ENCODE results near the gene LRRC30.
"Not testable (repeated sequence)": the region's sequence is repeated elsewhere in the genome, so short reads cannot be mapped to it uniquely, and the experiment has no call there.

The LRRC30 gene

DNA sequence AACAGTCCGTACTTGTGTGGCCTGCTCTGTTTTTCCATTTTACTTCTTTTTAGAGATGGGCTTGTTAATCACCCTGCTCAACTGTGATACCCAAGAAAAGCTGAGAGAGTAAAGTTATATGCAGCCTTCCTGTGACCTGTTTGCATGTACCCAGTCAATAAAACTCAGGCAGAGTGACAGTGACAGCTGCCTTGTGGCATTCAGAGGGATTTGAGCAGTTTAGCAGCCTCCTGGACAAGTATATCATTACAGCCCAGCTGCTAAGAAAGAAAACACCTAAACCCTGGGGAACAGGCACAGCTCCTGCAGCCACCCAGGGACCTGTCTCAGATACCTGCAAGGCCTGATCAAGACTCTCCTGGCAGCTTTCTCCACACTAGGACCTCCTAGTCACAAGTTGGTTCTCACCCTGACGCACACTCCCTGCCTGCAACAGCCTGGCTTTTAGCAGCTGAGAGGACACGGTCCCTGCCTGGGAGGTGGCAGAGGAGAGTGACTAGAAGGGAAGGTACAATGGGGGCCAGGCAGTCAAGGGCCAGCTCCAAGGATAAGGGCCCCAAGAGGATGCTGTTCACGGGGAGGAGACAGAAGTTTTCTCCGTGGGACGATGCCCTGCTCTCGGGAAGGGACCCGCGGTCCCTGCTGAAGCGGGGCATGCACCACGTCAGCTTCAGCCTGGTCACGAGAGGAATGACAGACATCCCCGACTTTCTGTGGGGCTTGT is at the start of gene LRRC30:
Gene LRRC30 (plus strand): TSS at position 464 of the 724 bp plus-strand sequence. CDS start 50 bp downstream, at position 514.
- no peak for DNase-seq

DNA sequence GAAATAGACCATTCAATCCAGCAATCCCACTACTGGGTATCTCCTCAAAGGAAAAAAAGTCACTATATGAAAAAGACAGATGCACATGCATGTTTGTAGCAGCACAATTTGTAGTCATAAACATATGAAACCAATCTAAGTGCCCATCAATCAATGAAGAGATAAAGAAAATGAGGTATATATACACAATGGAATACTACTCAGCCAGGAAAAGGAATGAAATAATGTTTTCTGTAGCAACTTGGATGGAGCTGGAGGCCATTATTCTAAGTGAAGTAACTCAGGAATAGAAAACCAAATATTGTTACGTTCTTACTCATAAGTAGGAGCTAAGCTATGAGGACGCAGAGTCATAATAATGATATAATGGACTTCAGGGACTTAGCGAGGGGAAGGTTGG is 45.2 kb upstream of the LRRC30 start:
- DNase-seq, result no peak

DNA sequence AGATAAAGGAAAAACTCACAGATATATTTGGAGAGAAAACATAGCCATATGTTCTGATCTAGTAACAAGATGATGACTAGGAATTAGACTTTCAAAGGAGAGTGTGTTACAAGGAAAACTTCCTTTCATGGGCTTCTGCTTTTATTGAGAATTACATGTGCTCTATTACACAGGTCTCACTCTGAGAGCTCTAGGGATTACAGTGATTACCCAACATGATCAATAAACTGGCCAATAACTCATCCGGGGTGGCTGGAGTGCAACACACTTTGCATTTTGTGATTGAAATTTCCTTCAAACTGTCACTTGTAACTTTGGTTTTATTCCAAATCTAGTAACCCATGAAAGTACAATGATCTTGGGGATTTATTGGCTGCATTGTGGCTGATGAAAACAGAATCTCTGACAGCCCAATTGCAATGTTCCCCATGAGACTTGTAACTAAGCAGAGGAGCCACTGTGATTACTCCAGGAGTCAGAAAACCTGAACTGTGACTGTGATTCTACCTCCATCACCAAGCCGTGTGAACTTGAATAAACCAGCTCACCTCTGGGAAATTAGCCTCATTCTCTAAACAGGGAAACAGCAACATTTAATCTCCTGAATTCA is 40.2 kb upstream of the LRRC30 start:
- no peak for DNase-seq

DNA sequence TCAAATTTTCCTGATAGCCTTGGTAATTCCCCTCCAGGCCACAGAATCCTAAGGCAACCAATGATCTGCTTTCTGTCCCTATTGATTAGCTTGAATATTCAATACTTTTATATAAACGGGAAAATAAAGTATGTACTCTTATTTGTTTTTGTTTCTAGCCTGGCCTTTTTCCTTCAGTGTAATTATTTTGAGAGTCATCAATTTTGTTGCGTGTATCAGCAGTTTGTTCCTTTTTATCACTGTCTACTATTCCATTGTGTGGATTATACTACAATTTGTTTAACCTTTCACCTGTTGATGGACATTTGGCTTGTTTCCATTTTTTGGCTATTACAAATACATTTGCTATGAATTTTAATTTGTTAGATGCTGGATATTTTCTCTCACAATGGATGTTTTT is 39.2 kb upstream of the LRRC30 start:
- no peak for DNase-seq

DNA sequence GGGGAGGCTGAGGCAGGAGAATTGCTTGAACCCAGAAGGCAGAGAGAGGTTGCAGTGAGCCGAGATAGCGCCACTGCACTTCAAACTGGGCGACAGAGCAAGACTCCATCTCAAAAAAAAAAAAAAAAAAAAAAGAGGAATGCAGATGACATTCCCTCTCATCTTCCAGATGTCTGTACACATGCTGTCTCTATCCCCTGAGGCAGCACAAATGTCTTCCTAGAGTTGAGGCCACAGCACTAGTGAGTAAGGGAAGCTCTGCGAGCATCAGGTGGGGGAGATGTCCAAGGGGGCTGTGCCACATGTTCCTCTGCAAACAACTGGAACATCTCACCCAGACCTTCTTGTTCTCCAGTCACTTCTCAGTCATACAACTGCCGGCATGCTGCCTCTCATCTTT is 35.6 kb upstream of the LRRC30 start:
- no peak for DNase-seq

- DNase-seq, result no peak
Measured at GRCh38 chr18:7196421-7196820, 34.5 kb upstream of the LRRC30 start.

DNA sequence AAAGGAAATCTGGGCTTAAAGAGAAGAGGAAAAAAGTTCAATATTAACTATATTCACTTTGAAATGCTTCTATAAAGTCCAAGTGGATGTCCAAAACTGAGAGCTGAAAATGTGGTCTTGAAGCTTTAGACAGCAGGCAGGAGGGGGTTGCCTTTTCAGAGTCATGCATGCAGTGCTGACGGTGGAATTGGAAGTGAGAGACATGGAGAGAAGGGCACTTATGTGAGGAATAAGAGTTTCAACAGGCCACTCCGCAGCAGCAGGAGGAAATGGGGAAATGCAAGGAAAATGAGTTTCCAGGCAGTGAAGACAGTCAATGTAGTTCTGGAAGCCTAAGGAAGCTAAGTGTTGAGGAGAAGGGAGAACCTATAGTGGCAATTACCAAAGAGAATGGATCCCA is 33.0 kb upstream of the LRRC30 start:
- no peak for DNase-seq

- DNase-seq, result no peak
Measured at GRCh38 chr18:7198326-7198725, 32.6 kb upstream of the LRRC30 start.

GRCh38 chr18:7201096-7201495 is 29.8 kb upstream of the LRRC30 start:
- no peak for DNase-seq

DNA sequence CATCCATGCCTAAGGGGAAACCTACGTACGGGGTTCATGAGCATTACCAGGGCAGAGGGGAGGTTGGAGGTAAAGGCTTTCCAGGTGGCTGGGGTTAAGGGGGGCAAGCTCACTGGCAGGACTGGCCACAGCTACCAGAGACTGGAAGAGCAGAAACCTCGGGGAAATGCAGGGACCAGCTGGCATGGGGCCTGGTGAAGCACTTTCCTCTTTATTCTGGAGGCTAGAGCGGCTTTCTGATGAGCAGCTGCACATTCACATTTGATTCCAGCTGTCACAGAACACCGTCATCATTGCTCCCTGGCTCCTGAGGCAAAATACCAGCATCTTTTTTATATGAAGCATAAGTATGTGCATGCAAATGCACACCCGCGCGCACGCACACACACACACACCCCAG is 28.7 kb upstream of the LRRC30 start:
- DNase-seq, result no peak

GRCh38 chr18:7203601-7204000 is 27.3 kb upstream of the LRRC30 start:
- not testable (repeated sequence) for DNase-seq

DNA sequence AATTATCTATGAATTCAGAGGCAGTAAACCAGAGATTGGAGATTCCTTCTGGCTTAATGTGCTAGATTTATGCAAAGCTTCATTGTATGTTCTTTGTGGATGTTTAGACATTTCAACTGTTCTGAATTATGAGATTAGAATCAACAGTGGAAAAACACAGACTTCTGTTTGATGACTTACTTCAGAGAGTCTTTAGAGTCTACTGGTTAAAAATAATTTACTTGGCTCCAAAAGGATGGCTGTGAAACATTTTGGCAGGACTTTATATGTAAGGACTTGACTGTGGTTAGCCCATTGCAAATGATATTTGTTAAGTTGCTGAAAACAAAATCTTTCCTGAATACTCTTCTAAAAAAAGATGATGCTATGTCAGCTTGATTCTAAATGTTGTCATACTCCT is 25.5 kb upstream of the LRRC30 start:
- no peak for DNase-seq

DNA sequence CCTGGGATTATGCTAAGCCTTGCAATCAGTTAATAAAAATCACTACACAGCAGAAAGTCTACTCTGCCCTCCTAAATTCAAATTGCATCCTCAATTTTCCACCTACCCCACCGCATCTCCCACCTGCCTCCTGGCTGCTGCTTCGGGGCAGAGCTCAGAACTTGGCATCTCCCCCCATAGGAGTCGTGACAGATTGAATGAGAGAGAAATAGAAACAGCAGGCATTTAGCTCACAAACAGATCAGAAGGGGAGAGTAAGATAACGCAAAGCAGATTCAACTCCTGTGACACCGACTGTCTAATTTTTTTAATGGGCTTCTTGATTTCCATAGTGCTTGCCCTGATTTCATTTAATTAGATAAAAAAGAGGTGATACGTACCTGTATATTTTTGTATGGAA is 24.7 kb upstream of the LRRC30 start:
- DNase-seq, result no peak

GRCh38 chr18:7207366-7207915 is 23.4 kb upstream of the LRRC30 start:
- DNase-seq, result no peak

- DNase-seq, result peak; percentile 75
Measured at GRCh38 chr18:7221424-7222155, 9.3 kb upstream of the LRRC30 start.

DNA sequence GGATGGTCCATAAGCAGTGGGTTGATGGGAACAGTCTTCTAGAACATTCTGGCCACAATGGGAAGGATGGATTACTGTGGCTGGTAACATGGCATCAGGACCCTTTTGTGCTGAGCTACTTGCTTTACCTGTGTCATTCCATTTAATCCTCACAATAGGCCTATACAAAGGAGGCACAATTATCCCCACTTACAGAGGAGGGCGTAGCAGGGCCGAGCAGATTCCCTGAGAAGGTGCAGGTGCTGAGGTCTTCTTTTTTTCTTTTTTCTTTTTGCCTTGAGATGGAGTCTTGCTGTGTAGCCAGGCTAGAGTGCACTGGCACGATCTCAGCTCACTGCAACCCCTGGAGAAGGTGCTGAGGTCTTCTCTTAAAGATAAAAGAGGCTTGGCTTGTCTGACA is 6.7 kb upstream of the LRRC30 start:
- DNase-seq, result no peak

GRCh38 chr18:7232218-7232617 is 1.3 kb downstream of the LRRC30 start:
- DNase-seq, result no peak

GRCh38 chr18:7233134-7233810 is 2.4 kb downstream of the LRRC30 start:
- no peak for DNase-seq

DNA sequence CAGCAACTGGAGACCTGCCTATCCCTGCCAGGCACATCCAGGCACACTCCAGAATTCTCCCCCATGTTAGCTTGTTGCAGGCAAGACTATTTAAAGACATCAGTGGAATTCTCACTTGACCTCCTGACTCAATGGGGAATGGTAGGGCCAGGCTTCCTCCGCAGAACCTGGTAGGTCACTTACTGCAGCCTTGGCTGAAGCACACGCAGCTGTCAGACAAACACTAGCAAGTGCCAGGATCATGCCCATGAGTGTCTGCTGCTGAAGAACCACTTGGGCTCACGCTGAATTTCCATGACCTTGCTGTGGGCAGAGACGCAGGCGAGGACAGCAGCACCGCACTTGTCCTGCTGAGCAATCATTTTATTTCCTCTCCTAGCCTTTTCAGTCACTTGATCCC is 3.2 kb downstream of the LRRC30 start:
- DNase-seq, result no peak

GRCh38 chr18:7234956-7235355 is 4.1 kb downstream of the LRRC30 start:
- DNase-seq, result no peak

DNA sequence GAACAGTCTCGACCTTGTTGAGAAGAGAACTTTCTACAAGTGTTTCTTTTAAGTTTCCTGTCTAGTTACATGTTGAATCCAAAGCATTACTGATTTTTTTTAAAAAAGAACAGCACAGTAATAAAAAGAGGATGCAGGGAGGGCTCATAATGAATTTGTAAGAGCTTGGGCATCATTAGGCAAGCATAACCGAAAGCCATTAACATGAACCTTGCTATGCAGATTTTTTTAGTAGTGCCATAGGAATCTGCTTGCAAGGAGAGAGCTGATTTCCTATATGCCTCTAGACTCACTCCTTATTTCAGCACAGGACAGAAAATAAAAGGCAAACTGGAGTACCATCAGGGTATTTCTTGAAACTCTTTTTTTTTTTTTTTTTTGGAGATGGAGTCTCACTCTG is 5.2 kb downstream of the LRRC30 start:
- no peak for DNase-seq

GRCh38 chr18:7236933-7237332 is 6.0 kb downstream of the LRRC30 start:
- no peak for DNase-seq

DNA sequence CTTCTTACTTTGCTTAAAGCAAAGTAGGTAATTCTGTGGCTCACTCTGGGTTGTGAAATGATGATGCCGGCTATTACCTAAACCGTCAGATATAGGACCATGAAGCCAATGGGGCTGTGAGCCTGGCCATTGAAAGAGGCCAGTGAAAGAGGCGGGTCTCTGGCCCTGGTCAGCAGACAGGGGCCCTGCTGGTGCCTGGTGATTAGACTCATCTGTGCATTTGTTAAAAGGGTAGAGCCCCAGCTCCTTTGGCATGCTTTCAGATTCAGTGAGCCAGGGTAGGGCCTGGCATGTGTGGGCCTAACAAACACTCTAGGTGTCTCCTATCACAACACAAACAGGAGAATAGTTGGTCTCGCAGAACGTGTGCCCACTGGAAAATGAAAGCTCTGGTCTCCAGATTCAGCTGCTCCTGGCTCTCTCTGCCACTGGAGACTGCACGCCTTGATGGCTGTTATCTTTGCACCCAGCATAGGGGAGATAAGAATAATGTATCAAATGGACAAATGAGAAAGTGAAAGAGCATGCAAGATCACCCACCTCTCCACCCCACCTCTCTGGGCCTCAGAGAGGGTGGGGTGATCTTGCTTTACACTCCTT is 6.9 kb downstream of the LRRC30 start:
- DNase-seq, result no peak

Data from NCI-H187 treated with DMSO at 0.1 percent for 48 hours (cell line).